ENCODE measurements around the gene C10orf62. TPM values are rescaled to one million over a fixed set of nuclear protein-coding genes. Genes with fewer than 3 reads are reported as not detected.
"Not testable (repeated sequence)": the region's sequence is repeated elsewhere in the genome, so short reads cannot be mapped to it uniquely, and the experiment has no call there.

Gene C10orf62
- total RNA-seq, 1 donor from 2014 or later: 0.51 TPM

GRCh38 chr10:97561386-97562077 is 28.0 kb upstream of the C10orf62 start:
- DNase-seq (ENCODE audit: low spot score); intact Hi-C loops (cut with DNase I): not testable (repeated sequence)

- intact Hi-C loops (cut with DNase I); DNase-seq (ENCODE audit: low spot score): not testable (repeated sequence)
These were observed 27.2 kb upstream of the C10orf62 start for GRCh38 chr10:97562329-97562728.

GRCh38 chr10:97563337-97563736 is 26.2 kb upstream of the C10orf62 start:
- intact Hi-C loops (cut with DNase I): no loop called here
- no peak for DNase-seq (ENCODE audit: low spot score)

- intact Hi-C loops (cut with DNase I): no loop called here
- no peak for DNase-seq (ENCODE audit: low spot score)
These were observed 24.7 kb upstream of the C10orf62 start for GRCh38 chr10:97564776-97565175.

- DNase-seq (ENCODE audit: low spot score): no peak
- intact Hi-C loops (cut with DNase I): no loop called here
These were observed 23.1 kb upstream of the C10orf62 start for GRCh38 chr10:97566336-97566996.

GRCh38 chr10:97567891-97568290 is 21.6 kb upstream of the C10orf62 start:
- intact Hi-C loops (cut with DNase I): no loop called here
- DNase-seq (ENCODE audit: low spot score): no peak

GRCh38 chr10:97570146-97570788 is 19.3 kb upstream of the C10orf62 start:
- no peak for DNase-seq (ENCODE audit: low spot score)
- intact Hi-C loops (cut with DNase I): no loop called here

GRCh38 chr10:97570789-97571471 is 18.6 kb upstream of the C10orf62 start:
- DNase-seq (ENCODE audit: low spot score): no peak
- intact Hi-C loops (cut with DNase I): no loop called here

GRCh38 chr10:97571622-97572021 is 17.9 kb upstream of the C10orf62 start:
- intact Hi-C loops (cut with DNase I): no loop called here
- DNase-seq (ENCODE audit: low spot score): no peak

GRCh38 chr10:97572214-97572989 is 17.1 kb upstream of the C10orf62 start, which contains the start of gene ANKRD2:
Gene ANKRD2 (plus strand): TSS chr10:97572779. CDS start chr10:97572789, 10 bp downstream.
- peak; percentile 88 for DNase-seq (ENCODE audit: low spot score)
- intact Hi-C loops (cut with DNase I): no loop called here

GRCh38 chr10:97573021-97573420 is 16.5 kb upstream of the C10orf62 start:
- intact Hi-C loops (cut with DNase I): no loop called here
- no peak for DNase-seq (ENCODE audit: low spot score)

- intact Hi-C loops (cut with DNase I): loop anchor here (1.0 kb wide), 2 partner anchors 23 to 36 kb away; no protein-coding TSS in a partner anchor
- no peak for DNase-seq (ENCODE audit: low spot score)
These were observed 15.8 kb upstream of the C10orf62 start for GRCh38 chr10:97573672-97574071.

- intact Hi-C loops (cut with DNase I): loop anchor here (1.0 kb wide), 2 partner anchors 22 to 35 kb away; no protein-coding TSS in a partner anchor
- DNase-seq (ENCODE audit: low spot score): peak; percentile 85
These were observed 15.0 kb upstream of the C10orf62 start for GRCh38 chr10:97574374-97575126.

GRCh38 chr10:97575127-97575668 is 14.3 kb upstream of the C10orf62 start:
- intact Hi-C loops (cut with DNase I): no loop called here
- DNase-seq (ENCODE audit: low spot score): no peak

GRCh38 chr10:97576487-97576886 is 13.0 kb upstream of the C10orf62 start:
- intact Hi-C loops (cut with DNase I); DNase-seq (ENCODE audit: low spot score): not testable (repeated sequence)

- DNase-seq (ENCODE audit: low spot score): no peak
- intact Hi-C loops (cut with DNase I): no loop called here
These were observed 11.8 kb upstream of the C10orf62 start for GRCh38 chr10:97577701-97578100.

GRCh38 chr10:97578171-97578844 is 11.2 kb upstream of the C10orf62 start:
- DNase-seq (ENCODE audit: low spot score): no peak

More at GRCh38 chr10:97578171-97578844, 11.2 kb upstream of the C10orf62 start:
- intact Hi-C loops (cut with DNase I): no loop called here
